ENCODE results near the gene DPY19L3.

DPY19L3 gene

GRCh38 chr19:32530773-32531172 lies 125.2 kb downstream of the DPY19L3 start:
- no peak for DNase-seq

GRCh38 chr19:32532233-32532632 lies 126.7 kb downstream of the DPY19L3 start:
- DNase-seq: no peak

Data from T-helper 1 cell (primary cell).